Bronchial epithelial cell (primary cell): ENCODE data around the gene CEBPG. TPM values are rescaled to one million over a fixed set of nuclear protein-coding genes. Genes with fewer than 3 reads are reported as not detected.
A peak's percentile ranks its signal among the peaks of the same experiment; 100 is the strongest.

ENCODE experiments used
- DNase-seq: peaks from one replicate; pipeline ENCODE4 v3.0.0-alpha.2; 2010; ENCODE audit warnings: low read depth
- FAIRE-seq: peaks from 2 replicates; lab custom pipeline; 2011; peaks lifted over from hg19 to GRCh38; lab: Jason Lieb, UNC
- H3K27me3 ChIP-seq: 2 replicates; pipeline ENCODE4 v1.5.1; 2011; ENCODE audit warnings: low read length; ENCODE audit not compliant: control insufficient read depth, insufficient read depth
- H3K36me3 ChIP-seq: 2 replicates; pipeline ENCODE4 v1.5.1; 2011; ENCODE audit warnings: low read length; ENCODE audit not compliant: control insufficient read depth, insufficient read depth
- H3K4me3 ChIP-seq: 2 replicates; pipeline ENCODE4 v1.5.1; 2011; ENCODE audit warnings: mild to moderate bottlenecking, low read depth, low read length, control low read depth
- CTCF ChIP-seq: IDR thresholded peaks from 2 replicates; pipeline ENCODE4 v1.5.1; 2011; ENCODE audit warnings: mild to moderate bottlenecking, moderate library complexity, low read length, control low read depth, inconsistent platforms; ENCODE audit not compliant: insufficient read depth, severe bottlenecking
- total RNA-seq: library from RNA; depleted of rRNA; stranded (reverse); fragments of >200 nt; gene quantifications from 2 replicates; pipeline ENCODE4 v1.2.1, GENCODE V29; 2014

The CEBPG gene
- total RNA-seq, 1 donor from 2014 or later, result 128 TPM

- FAIRE-seq (peak; percentile 97), DNase-seq (peak; percentile 97)
- H3K4me3 ChIP-seq, result no peak overlapping the region
- no peaks in the 10 kb centered on the region for H3K27me3 ChIP-seq
- no peak for TF ChIP-seq CTCF
- H3K36me3 ChIP-seq, result no peaks in the 10 kb centered on the region
Observed at GRCh38 chr19:33368074-33368864, 5.2 kb upstream of the CEBPG start.

GRCh38 chr19:33370783-33371182, 2.7 kb upstream of the CEBPG start:
- Histone ChIP-seq H3K36me3 (no peaks in the 10 kb centered on the region), H3K27me3 (no peaks in the 10 kb centered on the region), H3K4me3 (no peak overlapping the region)
- FAIRE-seq (no peak), DNase-seq (peak; percentile 99)
- no peak for TF ChIP-seq CTCF

- peak; percentile 34 for DNase-seq
Observed at GRCh38 chr19:33374236-33374714, 766 bp downstream of the CEBPG start.

GRCh38 chr19:33375156-33375836, 1.8 kb downstream of the CEBPG start:
- TF ChIP-seq CTCF, result no peak
- peak; percentile 11 for DNase-seq
- peak overlapping the region; percentile 51 for H3K4me3 ChIP-seq
- peaks cover 9% of the 10 kb centered on the region for H3K36me3 ChIP-seq
- FAIRE-seq, result no peak
- no peaks in the 10 kb centered on the region for H3K27me3 ChIP-seq

More at GRCh38 chr19:33374236-33374714, 766 bp downstream of the CEBPG start:
- peaks cover 6% of the 10 kb centered on the region for H3K36me3 ChIP-seq
- TF ChIP-seq CTCF, result peak; percentile 7
- no peaks in the 10 kb centered on the region for H3K27me3 ChIP-seq
- no peak for FAIRE-seq
- peak overlapping the region; percentile 51 for H3K4me3 ChIP-seq

GRCh38 chr19:33375837-33376159, 2.3 kb downstream of the CEBPG start:
- no peak for TF ChIP-seq CTCF
- FAIRE-seq (no peak), DNase-seq (peak; percentile 48)
- H3K4me3 ChIP-seq, result no peak overlapping the region
- H3K27me3 ChIP-seq, result no peaks in the 10 kb centered on the region
- peaks cover 9% of the 10 kb centered on the region for H3K36me3 ChIP-seq
